HG03066 (cell line): ENCODE measurements around the gene NR6A1.

ENCODE experiments used
- ATAC-seq: cut with Tn5 transposase; IDR thresholded peaks from one replicate; pipeline ENCODE4 v1.9.1; 2021; ENCODE audit warnings: low read depth; ENCODE audit not compliant: unreplicated experiment

Gene NR6A1

DNA sequence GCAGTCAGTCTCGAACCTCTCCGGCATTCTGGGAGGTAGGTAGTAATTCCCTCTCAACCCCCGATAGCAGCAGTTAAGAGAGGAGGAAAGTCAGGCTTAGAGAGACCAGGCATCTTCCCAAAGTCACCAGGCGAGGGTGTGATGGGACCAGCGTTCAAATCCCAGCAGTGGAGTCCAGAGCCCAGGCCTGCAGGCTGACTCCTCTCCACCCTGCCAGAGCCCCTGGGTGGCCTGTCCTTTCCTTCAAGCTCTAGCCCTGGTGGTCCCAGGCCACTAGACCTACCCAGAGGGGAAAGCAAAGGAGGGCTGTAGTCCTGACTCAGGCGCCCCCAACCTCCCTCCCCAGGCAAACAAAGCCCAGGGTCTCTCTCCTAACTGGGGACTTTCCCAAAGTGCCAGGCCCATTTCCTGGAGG lies 259.7 kb downstream of the NR6A1 start:
- ATAC-seq, result no peak

DNA sequence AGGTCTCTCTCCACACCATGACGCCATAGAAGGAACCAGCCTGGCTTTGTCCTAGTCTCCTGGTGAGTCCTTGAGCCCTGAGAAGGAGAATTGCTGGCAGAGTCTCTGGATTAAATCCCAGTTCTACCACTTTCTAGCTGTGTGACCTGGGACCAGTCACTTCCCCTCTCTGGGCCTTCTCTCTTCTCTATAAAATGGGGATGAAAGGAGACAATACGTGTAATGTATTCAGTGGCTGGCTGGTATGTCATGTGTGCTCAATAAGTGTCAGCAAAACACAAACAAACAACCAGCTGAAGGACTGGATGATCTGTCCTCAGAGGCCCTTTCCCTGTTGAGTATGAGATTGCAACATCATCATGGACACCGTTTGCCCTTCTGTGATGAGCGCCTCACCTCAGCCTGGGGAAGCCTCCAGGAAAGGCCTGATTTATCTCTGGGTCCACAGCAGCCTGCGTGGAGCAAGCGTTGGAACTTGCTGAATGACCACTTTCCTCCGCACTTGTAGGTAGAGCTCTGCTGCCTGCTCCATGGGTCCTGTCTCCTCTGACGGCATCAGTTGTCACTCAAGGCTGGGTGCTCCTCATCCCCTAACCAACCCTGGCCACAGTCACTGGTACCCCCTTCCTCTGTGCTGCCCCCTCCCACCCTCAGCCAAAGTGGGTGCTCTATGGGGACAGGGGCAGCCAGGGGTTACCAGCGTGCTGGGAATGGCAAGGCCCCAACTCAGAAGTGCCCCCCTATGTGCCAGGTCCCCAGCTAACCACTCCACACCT lies 260.3 kb downstream of the NR6A1 start:
- no peak for ATAC-seq

- no peak for ATAC-seq
Observed at GRCh38 chr9:124507880-124508423, 263.2 kb downstream of the NR6A1 start.

- ATAC-seq, result no peak
Observed at GRCh38 chr9:124506931-124507879, 263.9 kb downstream of the NR6A1 start, which contains the start of gene NR5A1. Gene NR5A1 (minus strand): TSS chr9:124507399. CDS start chr9:124503395, 4,004 bp downstream.

- no peak for ATAC-seq
Observed at GRCh38 chr9:124506433-124506832, 264.7 kb downstream of the NR6A1 start.

DNA sequence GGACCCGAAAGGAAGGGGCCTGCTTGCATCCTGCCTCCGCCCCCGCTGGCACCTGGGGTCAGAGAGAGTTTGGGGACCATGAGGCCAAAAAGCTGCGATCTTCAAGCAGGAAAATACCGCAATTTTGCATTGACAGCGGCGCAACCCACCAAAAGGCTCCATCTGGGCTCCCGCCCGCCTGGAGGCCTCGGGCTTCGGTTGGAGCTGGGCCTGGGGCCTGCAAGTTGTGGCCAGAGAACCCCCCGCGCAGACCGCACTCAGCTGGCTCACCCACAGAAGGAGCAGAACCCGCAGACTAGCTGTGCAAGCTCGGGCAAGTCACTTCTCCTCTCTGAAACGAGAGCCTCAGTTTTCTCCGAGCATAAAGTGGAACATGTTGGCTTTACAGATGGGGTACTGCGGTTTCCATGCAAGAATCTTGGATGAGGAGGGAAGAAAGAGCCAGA lies 265.2 kb downstream of the NR6A1 start:
- no peak for ATAC-seq

DNA sequence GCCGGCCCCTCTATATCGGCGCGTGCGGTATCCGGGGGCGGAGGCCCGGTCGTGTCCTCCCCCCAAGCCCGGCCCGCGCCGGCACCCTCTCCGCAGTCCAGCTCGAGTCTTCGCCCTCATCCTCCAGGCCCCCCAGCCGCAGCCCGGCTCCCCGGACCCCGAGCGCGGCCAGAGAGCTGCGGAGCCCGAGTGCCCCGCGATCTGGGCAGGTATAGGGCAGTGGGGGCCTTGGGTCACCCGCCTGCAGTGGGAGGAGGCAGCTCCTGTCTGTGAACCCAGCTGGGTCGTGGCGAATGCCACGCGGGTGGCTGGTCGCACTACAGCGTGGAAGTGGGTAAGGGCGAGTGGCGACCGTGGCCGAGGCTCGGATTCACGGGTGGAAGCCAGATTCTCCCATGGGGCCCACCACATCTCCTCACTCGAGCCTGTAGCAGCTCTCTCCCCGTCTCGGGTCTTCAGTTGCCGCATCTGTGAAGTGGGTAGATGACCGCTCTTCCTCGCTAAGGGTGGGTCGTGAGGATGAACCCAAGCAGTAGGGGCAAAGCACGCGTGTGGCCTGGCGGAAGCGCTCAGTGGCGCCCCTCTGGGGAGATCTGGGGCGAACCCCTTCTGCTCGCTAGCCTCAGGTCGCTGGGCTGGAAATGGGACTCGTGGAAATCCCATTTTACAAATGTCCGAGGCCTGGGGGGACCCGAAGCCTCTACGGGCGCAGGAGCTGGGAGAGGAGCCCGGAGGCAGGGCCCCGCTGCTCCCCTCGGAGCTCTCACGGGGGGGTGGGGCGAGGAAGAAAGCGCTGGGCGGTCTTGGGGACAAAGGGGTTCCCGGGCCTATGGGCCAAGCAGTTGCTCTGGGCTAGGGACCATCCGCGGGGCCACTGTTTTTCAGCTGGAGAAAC lies 265.9 kb downstream of the NR6A1 start:
- no peak for ATAC-seq

DNA sequence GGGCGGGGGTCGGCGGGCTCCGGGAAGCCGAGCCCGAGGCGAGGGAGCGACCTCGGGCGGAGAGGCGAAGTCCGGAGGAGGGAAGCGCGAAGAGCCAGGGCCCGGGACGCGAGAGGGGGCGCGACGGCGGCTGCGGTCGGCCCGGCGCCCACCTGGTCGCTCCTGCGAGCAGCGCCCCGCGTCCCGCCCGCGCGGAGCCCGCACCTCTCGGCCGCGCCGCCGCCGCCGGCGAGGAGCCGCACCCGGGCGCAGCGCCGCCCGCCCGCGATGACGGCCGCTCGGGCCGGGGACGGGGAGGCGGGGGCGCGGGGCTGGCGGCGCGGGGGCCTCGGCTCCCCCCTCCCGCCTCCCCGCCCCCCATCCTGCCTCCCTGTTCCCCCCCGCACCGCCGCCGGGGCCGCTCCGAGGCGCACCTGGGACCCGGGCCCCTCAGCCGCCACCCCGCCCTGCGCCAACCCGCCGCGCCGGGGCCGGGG lies 266.5 kb downstream of the NR6A1 start:
- ATAC-seq, result no peak

GRCh38 chr9:124503713-124504529 lies 267.2 kb downstream of the NR6A1 start:
- ATAC-seq, result no peak

- no peak for ATAC-seq
Observed at GRCh38 chr9:124502711-124503702, 268.1 kb downstream of the NR6A1 start.

DNA sequence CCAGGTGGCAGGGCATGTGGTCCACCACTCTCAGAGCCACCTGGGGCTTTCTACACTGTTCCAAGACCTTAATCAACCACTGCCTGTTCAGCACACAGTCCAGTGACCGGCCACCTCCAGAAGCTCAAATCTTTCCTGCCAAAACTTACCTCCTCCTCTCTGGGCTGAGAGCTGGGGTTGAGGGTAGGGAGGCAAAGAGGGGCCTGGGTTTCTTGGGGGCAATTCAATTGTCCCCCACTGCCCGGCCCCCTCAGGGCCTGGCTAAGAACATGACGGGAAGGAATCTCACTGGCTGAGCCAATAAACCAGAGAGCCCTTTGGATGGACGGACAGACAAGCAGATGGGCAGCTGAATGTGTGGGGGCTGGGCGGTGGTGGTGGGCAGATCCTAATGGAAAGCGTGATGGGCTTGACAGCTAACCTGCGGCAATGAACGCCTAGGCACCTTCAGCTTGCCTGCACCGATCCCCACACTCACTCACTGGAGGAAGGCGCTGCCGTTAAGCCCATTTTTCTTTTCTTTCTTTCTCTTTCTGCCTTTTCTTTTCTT lies 269.3 kb downstream of the NR6A1 start:
- no peak for ATAC-seq

GRCh38 chr9:124500796-124501611 lies 270.1 kb downstream of the NR6A1 start:
- no peak for ATAC-seq

DNA sequence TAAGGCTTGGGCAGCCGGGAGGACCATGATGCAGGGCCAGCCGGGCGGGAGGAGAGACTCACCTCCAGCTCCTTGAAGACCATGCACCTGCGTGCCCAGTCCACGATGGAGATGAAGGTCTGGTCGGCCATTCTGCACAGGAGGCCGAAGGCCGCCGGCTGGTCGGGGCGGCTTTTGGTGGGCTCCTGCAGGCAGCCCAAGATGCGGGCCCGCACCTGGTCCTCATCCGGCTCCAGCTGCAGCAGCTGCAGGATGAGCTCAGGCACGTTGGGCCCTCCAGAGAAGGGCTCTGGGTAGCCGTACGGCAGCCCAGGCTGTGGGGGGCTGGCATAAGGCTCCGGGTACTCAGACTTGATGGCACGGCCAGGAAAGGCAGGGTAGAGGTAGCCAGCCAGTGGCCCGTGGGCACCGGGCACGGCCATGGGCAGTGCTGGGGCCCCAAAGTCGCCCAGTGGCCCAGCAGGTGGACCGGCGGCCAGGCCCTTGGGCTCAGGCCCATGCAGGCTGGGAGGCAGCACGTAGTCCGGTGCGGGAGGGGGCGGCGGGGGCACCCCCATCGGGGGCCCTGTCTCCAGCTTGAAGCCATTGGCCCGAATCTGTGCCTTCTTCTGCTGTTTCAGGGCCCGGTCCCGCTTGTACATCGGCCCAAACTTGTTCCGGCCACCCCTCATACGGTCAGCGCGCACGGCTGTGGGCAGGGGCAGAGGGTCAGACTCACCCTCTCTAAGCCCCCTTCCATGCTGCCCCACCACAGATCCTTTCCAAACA lies 270.9 kb downstream of the NR6A1 start:
- no peak for ATAC-seq

- ATAC-seq, result no peak
Observed at GRCh38 chr9:124499216-124499615, 271.9 kb downstream of the NR6A1 start.

GRCh38 chr9:124498499-124499146 lies 272.5 kb downstream of the NR6A1 start:
- no peak for ATAC-seq

- no peak for ATAC-seq
Observed at GRCh38 chr9:124498040-124498439, 273.1 kb downstream of the NR6A1 start.
